IMR-90 (cell line): Measurements from ENCODE around the gene TIFAB. TPM values are rescaled to one million over a fixed set of nuclear protein-coding genes. Genes with fewer than 3 reads are reported as not detected.

Experiments used
- ATAC-seq: fragments of 200-7000 bp; cut with Tn5 transposase; 2 replicates; pipeline ENCODE4 v1.9.1; 2020; ENCODE audit warnings: low read depth, mild to moderate bottlenecking, moderate library complexity
- BruUV-seq: library from RNA; stranded (reverse); fragments of 400-500 nt; replicated peaks from 2 replicates; lab custom pipeline; 2021; lab: Mats Ljungman, UMichigan
- CTCF ChIA-PET: fragments of 300-600 bp; formaldehyde crosslinking; extraction: SDS; loops from one replicate; lab custom pipeline; 2021; ENCODE audit warnings: antibody characterized with exemption; lab: Yijun Ruan, JAX
- POLR2A ChIA-PET: fragments of 300-600 bp; sonication (Branson Sonifier 250); formaldehyde crosslinking; loops from one replicate; lab custom pipeline; 2022; ENCODE audit warnings: antibody characterized with exemption; ENCODE audit not compliant: unreplicated experiment; lab: Charles Lee
- DNase-seq: peaks from one replicate; pipeline ENCODE4 v3.0.0; 2013
- H2AFZ ChIP-seq: replicated peaks from 2 replicates; pipeline ENCODE3; 2013; ENCODE audit warnings: low read length, mild to moderate bottlenecking; ENCODE audit not compliant: poor library complexity
- H2AK5ac ChIP-seq: 2 replicates; pipeline ENCODE4 v1.6.1; 2013; ENCODE audit warnings: low read depth, low read length, inconsistent platforms
- H2AK9ac ChIP-seq: replicated peaks from 2 replicates; pipeline ENCODE3; 2013; ENCODE audit warnings: mild to moderate bottlenecking, low read depth, low read length, moderate library complexity; ENCODE audit not compliant: poor library complexity
- H2BK120ac ChIP-seq: 2 replicates; pipeline ENCODE4 v1.6.1; 2013; ENCODE audit warnings: low read depth, low read length, inconsistent platforms
- H2BK15ac ChIP-seq: 3 replicates; pipeline ENCODE4 v1.6.1; 2013; ENCODE audit warnings: low read depth, low read length, inconsistent platforms
- H2BK20ac ChIP-seq: 2 replicates; pipeline ENCODE4 v1.6.1; 2013; ENCODE audit warnings: low read depth, mild to moderate bottlenecking, inconsistent platforms, low read length, moderate library complexity
- H2BK5ac ChIP-seq: 2 replicates; pipeline ENCODE4 v1.6.1; 2013; ENCODE audit warnings: mild to moderate bottlenecking, low read depth, low read length, inconsistent platforms; ENCODE audit not compliant: poor library complexity, severe bottlenecking
- H3K14ac ChIP-seq: replicated peaks from 2 replicates; pipeline ENCODE4 v1.6.1; 2013; ENCODE audit warnings: low read depth, low read length, inconsistent platforms
- H3K18ac ChIP-seq: 2 replicates; pipeline ENCODE4 v1.6.1; 2013; ENCODE audit warnings: low read depth, low read length, control low read depth
- H3K23ac ChIP-seq: 2 replicates; pipeline ENCODE4 v1.6.1; 2013; ENCODE audit warnings: low read depth, low read length, inconsistent platforms
- H3K27ac ChIP-seq: 2 replicates; pipeline ENCODE4 v1.5.1; 2013; ENCODE audit warnings: mild to moderate bottlenecking, control low read depth, low read length; ENCODE audit not compliant: insufficient read depth
- H3K27me3 ChIP-seq: 2 replicates; pipeline ENCODE4 v1.6.1; 2013; ENCODE audit warnings: low read length; ENCODE audit not compliant: control insufficient read depth, insufficient read depth
- H3K36me3 ChIP-seq: 2 replicates; pipeline ENCODE4 v1.6.1; 2013; ENCODE audit warnings: low read length, mixed read lengths; ENCODE audit not compliant: control insufficient read depth, insufficient read depth
- H3K4ac ChIP-seq: 2 replicates; pipeline ENCODE4 v1.6.1; 2013; ENCODE audit warnings: low read depth, low read length, inconsistent platforms
- H3K4me1 ChIP-seq: 2 replicates; pipeline ENCODE4 v1.6.1; 2013; ENCODE audit warnings: low read length, mixed read lengths; ENCODE audit not compliant: control insufficient read depth, insufficient read depth
- H3K4me2 ChIP-seq: 2 replicates; pipeline ENCODE4 v1.6.1; 2013; ENCODE audit warnings: low read depth, mild to moderate bottlenecking, control low read depth, low read length, moderate library complexity
- H3K4me3 ChIP-seq: 2 replicates; pipeline ENCODE4 v1.5.1; 2013; ENCODE audit warnings: low read depth, mild to moderate bottlenecking, control low read depth, low read length, moderate library complexity; ENCODE audit not compliant: insufficient read depth
- H3K56ac ChIP-seq: 2 replicates; pipeline ENCODE4 v1.6.1; 2013; ENCODE audit warnings: low read length, inconsistent platforms; ENCODE audit not compliant: insufficient read depth; ENCODE audit errors: extremely low read depth
- H3K79me1 ChIP-seq, 2 experiments: 2 replicates each; pipeline ENCODE4 v1.6.1; 2013; ENCODE audit warnings: low read length in 2 of 2, inconsistent platforms in 1 of 2, low read depth in 1 of 2
- H3K9ac ChIP-seq: 2 replicates; pipeline ENCODE4 v1.6.1; 2013; ENCODE audit warnings: low read depth, low read length, control low read depth
- H3K9me1 ChIP-seq: 2 replicates; pipeline ENCODE4 v1.6.1; 2013; ENCODE audit warnings: low read length, inconsistent platforms; ENCODE audit not compliant: insufficient read depth
- H3K9me3 ChIP-seq: 2 replicates; pipeline ENCODE4 v1.6.1; 2013; ENCODE audit warnings: low read length; ENCODE audit not compliant: control insufficient read depth, insufficient read depth
- H4K20me1 ChIP-seq: 2 replicates; pipeline ENCODE4 v1.6.1; 2013; ENCODE audit warnings: low read length, inconsistent platforms; ENCODE audit not compliant: insufficient read depth
- H4K5ac ChIP-seq: 2 replicates; pipeline ENCODE4 v1.6.1; 2013; ENCODE audit warnings: mild to moderate bottlenecking, low read depth, low read length, control low read depth
- H4K8ac ChIP-seq, 2 experiments: 2 replicates each; pipeline ENCODE4 v1.6.1; 2013; ENCODE audit warnings: low read depth in 2 of 2, low read length in 2 of 2, control low read depth in 1 of 2, inconsistent platforms in 1 of 2
- H4K91ac ChIP-seq: 2 replicates; pipeline ENCODE4 v1.6.1; 2013; ENCODE audit warnings: low read depth, low read length, inconsistent platforms; ENCODE audit not compliant: insufficient read depth
- BHLHE40 ChIP-seq: fragments of 150-350 bp; IDR thresholded peaks from 2 replicates; pipeline ENCODE4 v1.6.1; 2016; ENCODE audit warnings: mild to moderate bottlenecking, low read depth, low read length
- CEBPB ChIP-seq: IDR thresholded peaks from 2 replicates; pipeline ENCODE4 v1.6.1; 2012; ENCODE audit warnings: low read depth, low read length, improper control_type of control experiment
- CHD1 ChIP-seq: IDR thresholded peaks from 2 replicates; pipeline ENCODE4 v1.6.1; 2012; ENCODE audit warnings: low read depth, low read length, improper control_type of control experiment
- MAZ ChIP-seq: IDR thresholded peaks from 2 replicates; pipeline ENCODE4 v1.6.1; 2012; ENCODE audit warnings: low read depth, mild to moderate bottlenecking, low read length, improper control_type of control experiment, moderate library complexity, borderline replicate concordance
- MXI1 ChIP-seq: IDR thresholded peaks from 2 replicates; pipeline ENCODE4 v1.6.1; 2012; ENCODE audit warnings: low read depth, mild to moderate bottlenecking, low read length, moderate library complexity, borderline replicate concordance
- POLR2A ChIP-seq: IDR thresholded peaks from 2 replicates; pipeline ENCODE4 v1.6.1; 2012; ENCODE audit warnings: mild to moderate bottlenecking, low read depth, low read length
- RAD21 ChIP-seq: IDR thresholded peaks from 2 replicates; pipeline ENCODE4 v1.6.1; 2012; ENCODE audit warnings: low read length, improper control_type of control experiment
- RFX5 ChIP-seq: IDR thresholded peaks from 2 replicates; pipeline ENCODE4 v1.8.0; 2012; ENCODE audit warnings: low read depth, mild to moderate bottlenecking, low read length, moderate library complexity
- SMC3 ChIP-seq: fragments of 150-350 bp; IDR thresholded peaks from 2 replicates; pipeline ENCODE4 v1.6.1; 2016; ENCODE audit warnings: low read depth, mild to moderate bottlenecking, antibody characterized with exemption, low read length, moderate library complexity
- WGBS, 2 experiments: methylation state at CpG; one replicate each; pipeline versions ENCODE4 v1.1.5 to v1.1.7; 2013; ENCODE audit warnings: missing lambda C conversion rate in 2 of 2; ENCODE audit not compliant: insufficient read length in 1 of 2; ENCODE audit errors: extremely low coverage in 2 of 2; 5-methylcytosine and 5-hydroxymethylcytosine counted together
- dilution Hi-C: fragments of 300-500 bp; cut with HindIII; formaldehyde crosslinking; loops from one replicate; pipeline ENCODE4 v1.14.3; 2018; ENCODE audit warnings: low sequenced_read_pairs; ENCODE audit not compliant: unreplicated experiment
- in situ Hi-C: fragments of 300-500 bp; cut with MboI; formaldehyde crosslinking; loops from 3 replicates; pipeline ENCODE4 v1.14.3; 2019; ENCODE audit warnings: low sequenced_read_pairs, inconsistent platforms, mixed read lengths
- intact Hi-C: fragments of 100-400 bp; cut with micrococcal nuclease; formaldehyde crosslinking; loops from 2 replicates; pipeline ENCODE4 v1.10.0; 2022
- polyA plus RNA-seq, 3 experiments: library from polyadenylated mRNA; depleted of rRNA; stranded (reverse); fragments of >200 nt; gene quantifications; 2 replicates each; pipeline ENCODE4 v1.2.3, GENCODE V29; 2012; ENCODE audit warnings: low replicate concordance in 1 of 3
- total RNA-seq: library from RNA; depleted of rRNA; stranded (reverse); fragments of >200 nt; gene quantifications from 2 replicates; pipeline ENCODE4 v1.2.3, GENCODE V29; 2012
- TF ChIP-seq, protein P1 (sequence below): fragments of 150-350 bp; IDR thresholded peaks from 2 replicates; pipeline ENCODE4 v1.6.1; 2017; ENCODE audit warnings: mild to moderate bottlenecking, antibody characterized with exemption, low read length, low read depth

Gene TIFAB
- total and polyA plus RNA-seq, 2 of the 4 experiments (the other 2 are of a cell fraction), result not detected

DNA sequence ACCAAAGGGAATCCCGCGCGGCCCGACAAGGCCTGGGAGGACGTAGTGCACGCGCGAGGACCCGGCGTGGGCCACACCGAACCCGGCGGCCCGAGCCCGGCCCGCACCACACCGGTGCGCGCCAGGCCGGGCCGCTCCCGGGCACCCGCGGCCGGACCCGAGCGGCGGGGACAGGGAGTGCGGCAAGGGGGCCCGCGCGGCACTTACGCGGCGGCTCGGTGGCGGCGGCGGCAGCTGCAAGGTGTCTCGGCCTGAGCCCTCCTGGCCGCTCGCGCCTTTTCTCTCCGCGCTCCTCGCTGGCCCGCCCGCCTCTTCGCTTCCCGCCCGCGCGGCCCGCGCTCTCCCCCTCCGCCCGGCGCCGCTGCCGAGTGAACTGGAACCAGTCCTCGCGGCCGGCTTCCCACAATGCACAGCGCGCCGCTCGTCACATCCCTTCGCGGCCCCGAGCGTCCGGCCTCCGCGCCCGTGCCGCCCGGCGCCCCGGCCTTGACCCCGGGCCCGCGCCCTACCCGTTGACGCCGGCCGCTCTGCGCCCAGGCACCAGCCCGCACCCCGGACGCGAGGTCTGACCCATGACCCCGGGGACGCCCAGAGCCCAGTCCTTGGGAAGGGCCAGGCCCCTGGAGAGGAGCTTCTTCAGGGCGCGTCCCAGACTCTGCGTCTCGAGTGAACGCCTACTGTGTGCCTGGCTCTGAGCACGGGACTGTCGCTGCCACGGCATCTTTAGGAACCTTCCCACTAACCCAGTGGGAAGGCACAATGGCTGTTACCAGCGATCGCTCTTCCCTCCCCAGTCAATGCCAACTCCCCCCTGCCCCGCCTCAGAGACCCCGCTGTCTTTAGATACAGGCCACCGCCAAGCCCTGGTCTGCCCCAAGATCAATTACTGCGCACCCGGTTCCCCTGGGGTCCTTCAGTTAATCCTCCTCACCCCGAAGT is 53.0 kb downstream of the TIFAB start, which contains the start of gene MACROH2A1:
Gene MACROH2A1, minus strand, starts transcription at position 377 of the 939 bp plus-strand sequence. CDS start 10,138 bp downstream, outside the sequence.
- Histone ChIP-seq H3K79me1 (peaks cover 10 to 49% of the 10 kb centered on the region in 2 experiments), H2AFZ (peak within 1 kb of the TSS; percentile 98), H4K8ac (peak within 1 kb of the TSS; percentile 99 to 100), H2BK15ac (peak within 1 kb of the TSS; percentile 18; the same call in 1 of the 3 replicates), H3K4ac (peak within 1 kb of the TSS; percentile 98), H3K9me1 (peaks cover 22% of the 10 kb centered on the region), H3K4me1 (peaks cover 14% of the 10 kb centered on the region), H3K27ac (peak within 1 kb of the TSS; percentile 91), H3K9me3 (no peaks in the 10 kb centered on the region), H2AK5ac (peak within 1 kb of the TSS; percentile 87), H3K56ac (peak within 1 kb of the TSS; percentile 60), H3K27me3 (no peaks in the 10 kb centered on the region), H4K20me1 (peaks cover 42% of the 10 kb centered on the region), H4K91ac (peak within 1 kb of the TSS; percentile 93), H2BK20ac (peak within 1 kb of the TSS; percentile 28; the same call in 1 of the 2 replicates), H2BK5ac (peak within 1 kb of the TSS; percentile 87), H3K23ac (peak within 1 kb of the TSS; percentile 79), H3K4me2 (peak within 1 kb of the TSS; percentile 99), H4K5ac (peak within 1 kb of the TSS; percentile 100), H3K14ac (peak within 1 kb of the TSS; percentile 99), H2AK9ac (peak within 1 kb of the TSS; percentile 85), H3K4me3 (peak within 1 kb of the TSS; percentile 66), H3K9ac (peak within 1 kb of the TSS; percentile 89), H3K18ac (peak within 1 kb of the TSS; percentile 89), H2BK120ac (peak within 1 kb of the TSS; percentile 86), H3K36me3 (no peaks in the 10 kb centered on the region)
- intact Hi-C loops, result no loop called here
- peak; percentile 93 for TF ChIP-seq POLR2A
- no peak for TF ChIP-seq CEBPB
- TF ChIP-seq, protein P1, sequence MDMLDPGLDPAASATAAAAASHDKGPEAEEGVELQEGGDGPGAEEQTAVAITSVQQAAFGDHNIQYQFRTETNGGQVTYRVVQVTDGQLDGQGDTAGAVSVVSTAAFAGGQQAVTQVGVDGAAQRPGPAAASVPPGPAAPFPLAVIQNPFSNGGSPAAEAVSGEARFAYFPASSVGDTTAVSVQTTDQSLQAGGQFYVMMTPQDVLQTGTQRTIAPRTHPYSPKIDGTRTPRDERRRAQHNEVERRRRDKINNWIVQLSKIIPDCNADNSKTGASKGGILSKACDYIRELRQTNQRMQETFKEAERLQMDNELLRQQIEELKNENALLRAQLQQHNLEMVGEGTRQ, result no peak
- no peak for TF ChIP-seq RFX5
- peak; percentile 92 for TF ChIP-seq BHLHE40
- TF ChIP-seq MAZ, result peak; percentile 76; the same call in 1 of the 2 replicates
- TF ChIP-seq CHD1, result no peak
- 0 out of 2 replicates have a peak, but pooled peaks have one; percentile 16 for TF ChIP-seq MXI1
- no peak for TF ChIP-seq SMC3
- no peak for TF ChIP-seq RAD21
- ATAC-seq, result peak; percentile 93
- ChIA-PET CTCF (interaction anchor here (0.6 kb wide), 1 partner anchor 9 kb away, joined by 5 read pairs; no protein-coding TSS in a partner anchor), POLR2A (interaction anchor here (0.6 kb wide), 1 partner anchor 35 kb away, joined by 3 read pairs; no protein-coding TSS in a partner anchor)
- in situ Hi-C loops, result no loop called here
- dilution Hi-C loops, result no loop called here
- 0% methylated on average over 27 of the region's 109 CpGs; no CpG with 5 or more reads in 1 of the 2 experiments for WGBS, 2 experiments
- no TSS peak for BruUV-seq
- DNase-seq, result peak; percentile 79
